RPMI7951 (cell line): ENCODE data around the gene MT1E. TPM values are rescaled to one million over a fixed set of nuclear protein-coding genes. Genes with fewer than 3 reads are reported as not detected.
"Not testable (repeated sequence)": the region's sequence is repeated elsewhere in the genome, so short reads cannot be mapped to it uniquely, and the experiment has no call there.

Experiments used
- DNase-seq: peaks from one replicate; pipeline ENCODE4 v3.0.0-alpha.2; 2012; ENCODE audit warnings: low read depth
- total RNA-seq: library from RNA; depleted of rRNA; stranded (reverse); fragments of >200 nt; shearing (Covaris generic); gene quantifications from 2 replicates; pipeline ENCODE4 v1.2.3, GENCODE V29; 2014

MT1E gene
- total RNA-seq, 1 experiment from 2014 or later = 676 TPM

DNA sequence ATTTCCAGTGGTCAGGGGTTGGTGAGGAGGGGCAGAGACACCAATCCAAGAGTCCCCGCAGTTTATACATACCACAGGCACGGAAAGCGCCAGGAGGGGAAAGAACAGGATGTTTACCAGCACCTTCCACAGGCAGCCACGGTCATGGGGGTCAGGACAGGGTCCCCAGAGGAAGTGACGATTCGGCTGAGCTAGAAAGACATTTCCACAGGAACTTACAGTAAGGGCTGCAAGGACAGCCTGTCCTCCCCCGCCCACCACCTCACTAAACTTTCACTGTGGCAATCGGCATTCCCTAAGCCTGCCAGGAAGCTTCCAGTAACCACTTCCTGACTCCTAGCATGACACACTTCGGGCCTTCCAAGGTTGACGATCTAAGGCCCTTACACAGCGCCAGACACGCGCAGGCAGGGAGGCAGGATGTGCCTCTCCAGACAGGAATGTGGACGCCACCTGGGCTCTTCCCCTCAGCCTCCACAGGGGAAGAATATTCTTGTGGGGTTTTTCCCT, 18.4 kb upstream of the MT1E start:
- DNase-seq = peak; percentile 100

DNA sequence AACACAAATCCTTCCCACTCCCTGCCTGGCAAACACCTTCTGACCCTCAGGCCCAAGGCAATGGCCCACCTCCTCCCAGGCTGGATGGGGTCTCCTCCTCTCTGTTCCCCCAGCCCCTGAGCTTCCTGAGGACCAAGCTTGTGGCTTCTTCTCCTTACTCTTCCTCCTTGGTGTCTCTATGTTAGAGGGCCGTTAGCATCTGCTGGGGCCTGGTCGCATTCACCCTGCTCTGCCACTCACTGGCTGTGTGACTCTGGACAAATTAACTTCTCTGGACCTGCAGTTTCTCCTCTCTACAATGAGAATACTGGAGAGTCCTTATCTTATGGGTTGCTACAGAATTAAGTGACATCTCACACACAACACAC, 17.9 kb upstream of the MT1E start:
- DNase-seq = no peak

DNA sequence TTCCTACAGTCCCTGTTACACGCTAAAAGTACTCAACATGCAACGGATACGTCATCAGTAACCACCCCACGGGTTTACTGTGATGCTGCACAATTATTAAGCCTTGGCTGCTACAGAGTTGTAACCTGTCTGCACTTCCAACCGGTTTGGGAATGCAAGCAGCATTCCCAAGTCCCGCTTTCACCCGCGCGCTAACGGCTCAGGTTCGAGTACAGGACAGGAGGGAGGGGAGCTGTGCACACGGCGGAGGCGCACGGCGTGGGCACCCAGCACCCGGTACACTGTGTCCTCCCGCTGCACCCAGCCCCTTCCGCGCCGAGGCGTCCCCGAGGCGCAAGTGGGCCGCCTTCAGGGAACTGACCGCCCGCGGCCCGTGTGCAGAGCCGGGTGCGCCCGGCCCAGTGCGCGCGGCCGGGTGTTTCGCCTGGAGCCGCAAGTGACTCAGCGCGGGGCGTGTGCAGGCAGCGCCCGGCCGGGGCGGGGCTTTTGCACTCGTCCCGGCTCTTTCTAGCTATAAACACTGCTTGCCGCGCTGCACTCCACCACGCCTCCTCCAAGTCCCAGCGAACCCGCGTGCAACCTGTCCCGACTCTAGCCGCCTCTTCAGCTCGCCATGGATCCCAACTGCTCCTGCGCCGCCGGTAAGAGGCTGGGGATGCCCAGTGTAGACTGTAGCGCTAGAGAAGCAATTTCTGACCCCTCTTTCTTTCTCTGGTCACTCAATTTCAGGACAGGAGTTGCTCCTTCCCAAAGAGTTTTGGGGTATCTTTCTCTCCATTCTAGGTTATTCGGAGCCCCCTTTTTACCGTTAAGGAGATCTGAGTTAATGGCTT, 17.3 kb upstream of the MT1E start, which contains the start of gene MT2A:
TSS of gene MT2A (plus strand) at position 542 of the 833 bp plus-strand sequence. CDS start at position 614, 72 bp downstream.
- DNase-seq = peak; percentile 98

DNA sequence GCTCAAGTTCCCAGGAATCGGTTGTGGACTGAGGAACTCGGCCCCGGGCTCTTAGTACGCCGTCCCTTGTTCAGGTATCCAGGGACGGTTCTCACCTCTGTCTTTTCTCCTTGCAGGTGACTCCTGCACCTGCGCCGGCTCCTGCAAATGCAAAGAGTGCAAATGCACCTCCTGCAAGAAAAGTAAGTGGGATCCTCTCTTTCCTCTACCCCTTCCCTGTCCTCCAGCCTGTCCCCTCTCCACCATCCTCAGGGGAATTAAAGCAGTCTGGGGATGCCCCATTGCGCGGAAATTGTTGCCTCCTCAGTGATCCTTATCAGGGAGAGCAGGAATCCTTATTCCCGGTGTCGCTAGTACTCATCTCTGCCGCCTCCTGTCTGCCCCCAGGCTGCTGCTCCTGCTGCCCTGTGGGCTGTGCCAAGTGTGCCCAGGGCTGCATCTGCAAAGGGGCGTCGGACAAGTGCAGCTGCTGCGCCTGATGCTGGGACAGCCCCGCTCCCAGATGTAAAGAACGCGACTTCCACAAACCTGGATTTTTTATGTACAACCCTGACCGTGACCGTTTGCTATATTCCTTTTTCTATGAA, 16.6 kb upstream of the MT1E start:
- DNase-seq = peak; percentile 52

DNA sequence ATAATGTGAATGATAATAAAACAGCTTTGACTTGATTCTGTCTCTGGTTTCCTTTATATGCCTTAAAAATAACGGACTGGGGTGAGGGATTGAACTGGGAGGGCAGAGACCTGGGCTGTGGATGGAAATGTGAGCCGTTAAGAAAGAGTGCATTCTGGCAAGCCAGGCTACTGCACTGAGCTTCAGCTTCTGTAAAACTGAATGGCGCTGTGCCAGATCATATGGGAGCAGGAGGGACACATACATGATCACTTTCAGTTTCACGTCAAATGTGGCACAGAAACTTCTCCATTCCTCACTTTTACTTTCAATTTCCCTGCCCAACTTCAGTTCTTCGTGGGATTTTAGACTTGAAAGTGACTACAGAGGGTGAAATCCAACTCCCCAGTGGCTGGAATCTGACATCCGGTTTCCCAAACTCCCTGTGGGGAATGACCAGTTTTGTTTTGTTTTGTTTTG, 16.1 kb upstream of the MT1E start:
- DNase-seq = peak; percentile 92

DNA sequence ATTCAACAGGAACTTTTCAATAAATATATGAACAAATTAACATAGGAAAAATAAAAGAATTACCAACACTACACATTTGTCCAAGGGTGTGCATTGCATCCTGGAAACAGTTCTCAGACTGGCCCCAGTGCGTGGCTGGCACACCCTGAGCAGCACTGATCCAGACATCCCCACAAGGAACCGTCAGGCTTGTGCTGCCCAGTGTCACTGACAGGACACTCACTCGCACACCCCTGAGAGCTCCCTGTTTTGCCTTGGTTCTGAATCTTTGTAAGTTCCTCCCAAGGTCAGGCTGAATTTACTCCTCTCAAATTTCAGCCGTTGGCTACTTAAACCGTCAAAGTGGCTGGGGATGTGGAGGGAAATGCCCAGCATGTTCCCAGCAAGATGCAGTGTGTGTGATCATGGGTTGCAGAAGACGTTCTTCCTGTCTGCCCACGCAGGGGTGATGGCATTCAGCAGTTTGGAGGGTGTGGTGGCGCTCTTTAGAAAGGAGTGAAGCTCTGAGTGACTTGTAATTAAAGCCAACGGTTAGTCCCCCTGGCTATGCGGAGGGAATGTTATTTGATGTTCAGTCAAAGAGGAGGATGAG, 15.5 kb upstream of the MT1E start:
- DNase-seq = peak; percentile 94

DNA sequence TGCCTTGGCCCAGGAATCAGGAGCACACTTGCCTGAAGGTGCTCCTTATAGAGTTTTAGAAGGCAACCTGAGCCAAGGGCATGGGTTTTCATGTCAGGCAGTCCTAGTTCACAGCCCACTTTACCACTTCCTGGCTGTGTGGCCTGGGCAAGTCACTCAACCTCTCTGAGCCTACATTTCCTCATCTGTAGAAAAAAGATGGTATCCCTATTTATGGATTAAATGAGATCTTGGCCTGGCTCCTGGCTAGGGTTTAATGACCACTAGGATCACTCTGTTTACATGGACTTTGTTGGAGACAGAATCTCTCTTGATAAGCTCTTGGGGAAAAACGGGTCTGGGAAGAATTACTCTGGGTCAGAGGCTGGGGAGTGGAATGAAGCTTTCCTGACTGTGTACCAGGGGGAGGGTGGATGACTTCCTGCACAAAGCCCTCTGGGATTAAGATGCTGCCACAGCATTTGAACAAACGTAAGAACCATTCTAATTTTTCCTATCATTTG, 14.9 kb upstream of the MT1E start:
- DNase-seq = no peak

DNA sequence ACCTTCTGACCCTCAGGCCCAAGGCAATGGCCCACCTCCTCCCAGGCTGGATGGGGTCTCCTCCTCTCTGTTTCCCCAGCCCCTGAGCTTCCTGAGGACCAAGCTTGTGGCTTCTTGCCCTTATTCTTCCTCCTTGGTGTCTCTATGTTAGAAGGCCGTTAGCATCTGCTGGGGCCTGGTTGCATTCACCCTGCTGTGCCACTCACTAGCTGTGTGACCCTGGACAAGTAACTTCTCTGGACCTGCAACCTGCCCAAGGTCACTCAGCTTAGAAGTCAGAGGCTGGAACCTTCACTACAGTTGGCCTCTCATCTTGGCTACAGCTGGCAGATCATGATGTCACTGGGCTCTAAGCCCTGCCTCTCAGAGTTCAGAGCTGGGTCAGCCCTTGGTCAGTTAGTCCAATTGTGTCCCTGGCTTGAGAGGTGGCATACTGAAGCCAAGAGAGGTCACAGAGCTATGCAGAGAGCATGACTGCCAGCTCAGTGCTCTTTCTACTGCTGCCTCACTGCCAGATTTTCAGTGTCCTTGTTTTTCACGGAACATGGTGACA, 14.2 kb upstream of the MT1E start:
- peak; percentile 80 for DNase-seq

DNA sequence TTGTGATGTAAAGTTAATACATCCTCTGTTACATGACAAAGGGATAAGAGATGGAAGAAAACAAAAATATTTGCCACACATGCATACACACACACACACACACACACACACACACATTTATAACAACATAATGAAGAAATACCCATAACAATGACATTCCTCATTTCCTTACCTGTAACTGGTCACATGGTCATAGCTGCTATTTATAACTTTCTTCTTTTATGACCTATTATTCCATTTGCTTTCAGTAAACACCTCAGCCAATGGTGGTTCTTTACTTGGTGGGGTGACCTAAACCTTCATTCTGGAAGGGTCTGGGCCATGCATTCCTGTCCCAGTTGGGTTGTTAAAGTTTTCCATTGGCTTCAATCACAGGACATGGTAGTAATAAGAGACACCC, 11.9 kb upstream of the MT1E start:
- no peak for DNase-seq

DNA sequence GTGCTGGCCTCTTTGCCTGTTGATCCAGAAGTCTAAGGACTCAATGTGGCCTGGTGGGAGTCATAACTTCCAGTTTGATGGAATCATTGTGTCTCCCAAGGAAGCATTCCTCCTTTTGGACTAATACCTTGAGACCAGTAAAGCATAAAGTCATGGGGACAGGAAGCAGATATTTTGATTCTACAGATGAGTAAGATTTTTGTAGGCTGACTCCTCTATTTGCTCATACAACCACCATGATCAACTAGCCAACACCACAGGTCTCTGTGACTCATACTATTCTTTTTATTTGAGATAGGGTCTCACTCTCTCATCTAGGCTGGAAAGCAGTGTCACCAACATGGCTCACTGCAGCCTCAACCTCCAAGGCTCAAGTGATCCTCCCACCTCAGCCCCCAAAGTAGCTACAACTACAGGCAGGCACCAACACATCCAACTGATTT, 11.0 kb upstream of the MT1E start:
- DNase-seq = peak; percentile 76

DNA sequence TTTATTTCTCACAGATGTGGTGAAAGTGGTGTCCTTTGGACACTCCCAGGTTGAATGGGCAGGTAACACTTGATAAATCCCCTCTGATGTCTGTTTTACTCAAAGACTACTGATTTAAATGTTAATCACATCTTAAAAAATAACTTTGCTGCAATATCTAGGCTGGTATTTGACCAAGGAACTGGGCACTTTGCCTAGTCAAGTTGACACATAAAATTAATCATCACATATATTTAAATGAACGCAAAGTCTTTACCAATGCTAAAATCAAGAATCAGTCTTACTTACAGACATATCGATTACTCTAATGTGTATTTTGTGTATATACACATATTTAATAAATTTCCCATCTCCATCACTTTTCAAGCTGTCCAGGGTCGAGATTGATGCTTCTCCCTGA, 10.2 kb upstream of the MT1E start:
- peak; percentile 46 for DNase-seq

DNA sequence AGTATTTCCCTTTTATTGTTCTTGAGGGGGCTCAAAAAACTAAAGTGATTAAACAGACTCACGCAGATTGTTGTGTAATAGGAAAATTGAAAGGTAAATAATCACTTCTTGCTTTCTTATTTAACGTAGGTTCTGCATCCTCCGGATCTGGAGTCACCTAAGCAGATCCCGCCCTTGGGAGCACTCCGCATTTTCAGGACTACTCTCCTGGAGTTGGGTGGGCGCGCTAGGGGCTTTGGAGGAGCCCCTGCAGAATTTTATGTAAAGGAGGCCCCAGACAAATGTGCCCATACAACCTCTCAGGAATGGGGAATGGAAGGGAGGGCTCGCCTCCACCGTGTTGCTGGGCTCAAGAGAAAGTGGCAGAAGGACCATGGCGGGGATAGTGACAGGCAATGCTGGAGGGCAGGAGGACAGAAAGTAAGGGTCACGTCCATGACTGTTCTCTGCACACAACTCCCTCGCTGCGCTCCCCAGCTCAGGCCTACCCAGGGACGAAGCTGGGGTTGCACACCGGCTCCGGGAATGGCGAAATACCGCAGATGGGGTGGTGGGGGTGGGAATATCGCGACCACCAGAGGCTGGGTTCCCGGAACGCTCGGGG, 8.9 kb upstream of the MT1E start:
- no peak for DNase-seq

DNA sequence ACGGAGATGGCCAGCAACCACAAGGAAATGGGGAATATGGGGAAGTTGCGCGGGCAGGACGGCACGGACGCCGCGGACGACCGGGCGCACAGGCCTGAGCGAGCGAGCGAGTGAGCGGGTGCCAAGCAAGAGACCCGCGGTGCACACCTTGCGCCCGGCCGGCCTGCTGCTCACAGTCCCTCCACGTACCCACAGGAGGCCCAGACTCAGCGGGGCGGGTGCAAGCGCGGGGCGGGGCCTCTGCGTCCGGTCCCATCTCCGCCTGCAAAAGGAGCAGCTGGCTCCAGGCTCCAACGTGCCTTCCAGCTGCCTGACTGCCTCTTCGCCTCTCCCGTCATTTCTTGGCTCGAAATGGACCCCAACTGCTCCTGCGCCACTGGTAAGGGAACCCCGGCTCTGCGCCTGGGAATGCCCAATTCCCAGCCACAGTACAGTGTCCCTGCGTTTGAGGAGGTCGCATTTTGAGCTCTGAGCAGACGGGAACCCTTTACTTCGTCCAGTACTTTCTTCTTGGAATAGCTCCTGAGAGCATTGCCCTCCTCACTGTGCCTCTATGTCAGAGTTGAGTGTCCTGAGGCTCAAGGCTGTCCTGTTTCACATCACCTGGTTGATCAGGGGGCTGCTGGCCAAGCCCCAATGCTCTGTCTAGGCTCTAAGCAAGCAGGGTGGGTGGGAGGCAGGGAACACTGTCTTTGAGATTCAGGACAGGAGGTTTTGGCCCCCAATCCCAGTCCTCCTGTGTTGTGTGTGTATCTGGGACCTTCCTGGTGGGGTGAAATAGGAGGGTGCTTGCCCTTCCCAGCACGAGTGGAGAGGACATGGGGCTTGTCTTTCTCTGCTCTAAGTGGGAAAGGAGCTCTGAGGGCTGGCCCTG, 8.1 kb upstream of the MT1E start:
- peak; percentile 84 for DNase-seq

DNA sequence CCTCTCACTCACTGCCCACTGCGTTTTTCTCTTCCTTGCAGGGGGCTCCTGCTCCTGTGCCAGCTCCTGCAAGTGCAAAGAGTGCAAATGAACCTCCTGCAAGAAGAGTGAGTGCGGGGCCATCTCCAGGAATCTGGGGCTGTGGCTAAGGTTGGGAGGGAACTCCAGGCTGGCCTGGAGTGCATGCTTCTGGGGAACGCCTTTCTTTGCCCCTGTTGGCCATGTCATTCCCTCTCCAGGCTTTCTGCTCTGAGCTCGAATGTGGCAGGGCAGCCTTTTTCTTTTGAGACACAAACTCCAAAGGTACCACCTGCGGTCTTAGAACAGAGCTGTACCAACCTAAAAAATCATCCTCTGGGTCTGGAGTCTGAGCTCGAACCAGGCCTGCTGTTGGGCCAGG, 7.4 kb upstream of the MT1E start:
- DNase-seq = no peak

DNA sequence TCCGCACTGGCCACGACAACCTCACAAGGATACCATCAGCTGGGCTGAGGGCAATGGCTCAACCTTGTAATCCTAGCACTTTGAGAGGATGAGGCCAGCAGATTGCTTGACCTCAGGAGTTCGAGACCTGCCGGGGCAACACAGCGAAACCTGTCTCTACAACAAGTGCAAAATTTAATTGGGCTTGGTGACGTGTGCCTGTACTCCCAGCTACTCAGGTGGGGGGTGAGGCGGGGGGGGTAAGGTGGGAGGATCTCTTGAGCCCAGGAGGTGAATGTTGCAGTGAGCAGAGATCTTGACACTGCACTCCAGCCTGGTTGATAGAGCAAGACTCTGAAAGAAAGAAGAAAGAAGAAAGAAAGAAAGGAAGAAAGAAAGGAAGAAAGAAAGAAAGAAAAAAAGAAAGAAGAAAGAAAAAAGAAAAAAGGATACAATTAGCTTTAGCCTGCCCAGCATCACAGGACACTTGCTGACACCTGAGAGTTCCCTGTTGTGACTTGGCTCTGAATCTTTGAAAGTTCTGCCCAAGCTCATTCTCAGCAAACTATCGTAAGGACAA, 5.2 kb upstream of the MT1E start:
- DNase-seq = no peak

DNA sequence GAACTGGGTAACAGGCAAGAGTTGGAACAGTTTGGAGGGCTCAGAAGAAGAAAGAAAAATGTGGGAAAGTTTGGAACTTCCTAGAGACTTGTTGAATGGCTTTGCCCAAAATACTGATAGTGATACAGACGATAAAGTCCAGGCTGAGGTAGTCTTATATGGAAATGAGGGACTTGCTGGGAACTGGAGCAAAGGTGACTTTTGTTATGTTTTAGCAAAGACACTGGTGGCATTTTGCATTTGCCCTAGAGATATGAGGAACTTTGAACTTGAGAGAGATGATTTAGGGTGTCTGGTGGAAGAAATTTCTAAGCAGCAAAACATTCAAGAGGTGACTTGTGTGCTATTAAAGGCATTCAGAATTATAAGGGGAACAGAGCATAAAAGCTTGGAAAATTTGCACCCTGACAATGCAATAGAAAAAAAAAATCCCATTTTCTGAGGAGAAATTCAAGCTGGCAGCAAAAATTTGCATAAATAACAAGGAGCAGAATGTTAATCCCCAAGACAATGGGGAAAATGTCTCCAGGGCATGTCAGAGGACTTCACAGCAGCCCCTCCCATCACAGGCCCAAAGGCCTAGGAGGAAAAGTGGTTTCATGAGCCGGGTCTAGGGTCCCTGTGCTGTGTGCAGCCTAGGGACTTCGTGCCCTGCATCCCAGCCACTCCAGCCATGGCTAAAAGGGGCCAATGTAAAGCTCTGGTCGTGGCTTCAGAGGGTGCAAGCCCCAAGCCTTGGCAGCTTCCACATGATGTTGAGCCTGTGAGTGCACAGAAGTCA, 3.7 kb upstream of the MT1E start:
- not testable (repeated sequence) for DNase-seq

DNA sequence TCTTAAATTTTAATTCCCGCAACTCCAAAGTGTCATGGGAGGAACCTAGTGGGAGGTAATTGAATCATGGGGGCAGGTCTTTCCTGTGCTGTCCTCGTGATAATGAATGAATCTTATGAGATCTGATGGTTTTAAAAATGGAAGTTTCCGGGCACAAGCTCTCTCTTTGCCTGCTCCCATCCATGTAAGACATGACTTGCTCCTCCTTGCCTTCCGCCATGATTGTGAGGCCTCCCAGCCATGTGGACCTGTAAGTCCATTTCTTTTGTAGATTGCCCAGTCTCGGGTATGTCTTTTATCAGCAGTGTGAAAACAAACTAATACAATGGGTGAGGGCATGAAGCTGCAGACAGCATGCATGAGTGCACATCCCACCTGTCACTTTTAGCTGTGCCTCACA, 2.4 kb upstream of the MT1E start:
- not testable (repeated sequence) for DNase-seq

DNA sequence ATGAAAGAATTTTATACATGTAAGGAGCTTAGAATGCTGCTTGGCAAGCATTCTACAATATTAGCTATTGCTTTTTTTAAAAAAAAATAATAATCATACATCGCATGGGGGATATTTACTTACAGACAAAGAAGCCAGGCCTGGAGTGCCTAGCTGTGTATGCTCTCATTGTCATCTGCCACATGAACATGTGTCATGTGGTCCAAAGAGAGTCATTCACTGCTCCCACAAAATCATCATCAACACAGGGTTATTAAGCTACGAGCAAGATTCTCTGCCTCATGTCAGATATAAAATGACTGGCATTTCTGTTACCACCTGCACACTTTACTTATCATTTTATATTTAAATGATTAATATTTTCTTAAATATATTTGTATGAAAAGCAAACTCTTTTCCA, 1.9 kb upstream of the MT1E start:
- DNase-seq = no peak

DNA sequence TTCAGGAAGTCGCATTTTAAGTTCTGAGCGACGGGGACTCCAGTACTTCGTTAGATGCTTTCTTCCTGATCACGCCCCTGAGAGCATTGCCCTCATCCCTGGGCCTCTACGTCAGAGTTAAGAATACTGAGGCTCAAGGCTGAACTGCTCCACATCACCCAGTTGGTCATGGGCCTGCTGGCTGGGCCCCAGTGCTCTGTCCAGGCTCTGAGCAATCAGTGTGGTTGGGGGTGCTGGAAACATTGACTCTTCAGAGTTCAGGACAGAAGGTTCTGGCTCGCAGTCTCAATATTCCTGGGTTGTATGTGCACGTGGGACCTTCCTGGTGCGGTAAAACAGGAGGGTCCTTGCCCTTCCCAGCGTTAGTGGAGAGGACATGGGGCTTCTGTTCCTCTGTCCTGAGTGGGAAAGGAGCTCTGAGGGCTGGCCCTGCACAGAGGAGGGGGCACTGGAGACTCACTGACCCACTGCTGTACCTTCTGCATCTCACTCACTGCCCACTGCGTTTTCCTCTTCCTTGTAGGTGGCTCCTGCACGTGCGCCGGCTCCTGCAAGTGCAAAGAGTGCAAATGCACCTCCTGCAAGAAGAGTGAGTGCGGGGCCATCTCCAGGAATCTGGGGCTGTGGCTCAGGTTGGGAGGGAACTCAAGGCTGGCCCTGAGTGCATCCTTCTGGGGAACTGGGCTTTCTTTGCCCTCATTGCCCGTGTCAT, 518 bp downstream of the MT1E start:
- no peak for DNase-seq
